Measurements from ENCODE around the gene PPFIBP2.

DNA sequence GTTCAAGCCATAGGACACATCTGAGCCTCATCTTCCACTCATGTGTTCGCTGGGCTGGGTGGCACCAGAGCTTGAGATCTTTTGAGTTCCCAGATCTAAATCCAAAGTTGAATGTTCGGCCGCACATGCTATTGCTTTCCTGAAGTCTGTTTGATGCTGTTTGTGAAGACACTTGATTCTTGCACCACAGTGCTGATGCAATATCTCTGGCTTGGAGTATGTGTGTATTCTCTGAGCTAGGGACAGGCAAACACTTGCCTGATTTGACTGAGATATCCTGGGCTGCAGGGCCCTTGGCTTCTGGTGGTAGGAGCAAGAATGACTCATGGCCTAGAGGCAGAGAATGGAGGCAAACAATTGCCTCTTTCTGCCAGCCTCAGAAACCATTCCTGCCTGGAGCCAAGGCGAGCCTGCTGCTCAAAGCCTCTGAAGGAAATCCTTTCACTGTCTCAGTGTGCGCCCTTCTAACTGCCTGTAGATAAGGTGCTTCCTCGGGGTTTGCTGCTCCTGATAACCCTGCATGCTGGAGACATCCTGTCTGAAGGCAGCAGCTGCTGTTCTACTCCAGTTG lies 86.5 kb downstream of the PPFIBP2 start:
- TF ChIP-seq SUZ12 (IDR thresholded peaks at IDR 0.05; ENCODE audit: extremely low read depth, insufficient read depth, insufficient read length) (no peak), ZNF274 (IDR thresholded peaks at IDR 0.05; ENCODE audit: low read depth, low read length) (no peak), YY1 (IDR thresholded peaks at IDR 0.05; ENCODE audit: insufficient read depth, insufficient read length) (no peak)

Measured in NT2/D1 (cell line).